A172 (cell line): Measurements from ENCODE around the gene VOPP1. TPM values are rescaled to one million over a fixed set of nuclear protein-coding genes. Genes with fewer than 3 reads are reported as not detected.
"Not testable (repeated sequence)": the region's sequence is repeated elsewhere in the genome, so short reads cannot be mapped to it uniquely, and the experiment has no call there.

ENCODE experiments used
- DNase-seq: peaks from one replicate; pipeline ENCODE4 v3.0.0-alpha.2; 2015; ENCODE audit warnings: low spot score
- total RNA-seq: library from RNA; depleted of rRNA; stranded (reverse); fragments of >200 nt; shearing (Covaris generic); gene quantifications from 2 replicates; pipeline ENCODE4 v1.2.3, GENCODE V29; 2014

Gene VOPP1
- total RNA-seq, 1 experiment from 2014 or later = 112 TPM

DNA sequence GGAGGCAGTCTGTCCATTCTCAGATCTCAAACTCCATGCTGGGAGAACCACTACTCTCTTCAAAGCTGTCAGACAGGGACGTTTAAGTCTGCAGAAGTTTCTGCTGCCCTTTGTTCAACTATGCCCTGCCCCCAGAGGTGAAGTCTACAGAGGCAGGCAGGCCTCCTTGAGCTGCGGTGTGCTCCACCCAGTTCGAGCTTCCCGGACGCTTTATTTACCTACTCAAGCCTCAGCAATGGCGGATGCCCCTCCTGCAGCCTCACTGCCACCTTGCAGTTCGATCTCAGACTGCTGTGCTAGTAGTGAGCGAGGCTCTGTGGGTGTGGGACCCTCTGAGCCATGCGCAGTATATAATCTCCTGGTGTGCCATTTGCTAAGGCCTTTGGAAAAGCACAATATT is 10.4 kb upstream of the VOPP1 start:
- DNase-seq = not testable (repeated sequence)

DNA sequence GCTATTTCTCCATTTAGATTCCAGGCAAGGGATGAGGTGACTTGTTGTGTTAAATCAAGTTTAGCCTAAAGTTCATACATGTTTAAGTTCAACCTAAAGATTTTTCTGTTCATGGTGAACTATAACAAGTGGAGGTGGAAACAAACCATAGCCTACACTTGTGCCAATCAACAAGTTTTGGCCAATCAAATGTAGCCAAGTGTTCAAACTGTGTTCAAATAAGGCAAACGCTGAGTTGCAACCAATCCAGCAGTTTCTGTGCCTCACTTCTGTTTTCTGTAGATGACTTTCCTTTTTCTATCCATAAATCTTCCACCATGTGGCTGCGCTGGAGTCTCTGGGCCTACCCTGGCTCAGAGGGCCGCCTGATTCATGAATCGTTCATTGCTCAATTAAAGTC is 4.5 kb upstream of the VOPP1 start:
- DNase-seq = no peak

DNA sequence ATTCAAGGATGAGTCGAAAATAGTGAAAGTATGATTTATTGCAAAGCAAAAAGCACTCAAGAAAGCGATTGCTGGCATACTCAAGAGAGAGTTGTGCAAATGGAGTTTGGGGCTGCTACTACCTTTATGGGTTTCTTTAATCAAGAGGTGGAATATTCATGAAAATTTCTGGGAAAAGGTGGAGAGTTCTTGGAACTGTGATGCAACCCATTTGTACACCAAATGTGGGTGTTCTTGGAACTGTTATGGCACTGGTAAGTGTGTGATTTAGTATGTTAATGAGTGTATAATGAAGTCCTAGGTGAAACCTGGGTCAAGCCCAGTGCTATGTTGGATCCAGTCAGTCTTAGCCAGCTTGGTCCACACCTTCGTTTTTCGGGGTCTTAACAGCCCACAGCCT is 3.4 kb upstream of the VOPP1 start:
- no peak for DNase-seq

DNA sequence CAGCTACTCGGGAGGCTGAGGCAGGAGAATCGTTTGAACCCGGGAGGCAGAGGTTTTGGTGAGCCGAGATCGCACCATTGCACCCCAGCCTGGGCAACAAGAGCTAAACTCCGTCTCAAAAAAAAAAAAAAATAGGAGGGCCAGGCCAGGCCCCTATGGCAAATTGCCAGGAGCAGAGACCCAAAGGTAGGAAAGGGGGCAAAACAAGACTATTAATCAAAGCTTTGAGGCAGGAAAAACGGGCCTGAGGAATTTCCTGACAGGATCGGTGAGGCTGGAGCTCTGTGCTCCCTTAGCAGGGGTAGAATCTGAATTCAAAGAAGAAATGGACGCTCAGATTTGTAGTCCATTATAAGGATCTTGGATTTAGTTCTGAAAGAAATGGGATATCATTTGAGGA is 2.8 kb upstream of the VOPP1 start:
- DNase-seq = no peak

DNA sequence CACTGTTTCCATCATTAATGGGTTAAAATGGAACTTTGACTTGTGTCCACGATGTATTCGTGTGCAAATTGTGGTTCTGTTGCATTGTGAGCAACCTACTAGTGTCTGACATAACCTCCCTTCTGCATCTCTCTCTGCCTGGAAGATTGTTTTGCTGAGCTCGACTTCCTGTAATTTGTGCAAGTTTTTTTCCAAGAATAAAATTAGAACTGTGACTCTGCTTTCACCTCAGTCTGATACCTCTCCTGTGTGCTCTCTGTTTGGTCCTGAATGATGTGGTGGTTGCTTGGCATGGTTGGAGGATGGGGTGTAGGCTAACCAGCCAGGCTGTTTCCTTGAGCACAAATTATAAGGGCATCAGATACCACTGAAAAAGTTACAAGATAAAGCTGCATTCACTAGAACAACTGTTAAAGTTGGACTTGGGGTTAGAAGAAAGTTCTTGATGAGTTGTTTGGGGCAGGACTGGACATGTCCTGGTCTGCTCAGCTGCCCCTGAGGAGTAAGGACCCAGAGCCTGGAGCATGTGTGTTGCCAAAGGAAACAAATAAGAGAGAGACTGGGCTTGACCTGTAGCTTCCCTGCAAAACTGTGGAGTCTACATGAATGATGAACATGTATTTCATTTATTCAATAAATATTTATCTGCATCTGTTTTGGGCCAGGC is 1.9 kb upstream of the VOPP1 start:
- no peak for DNase-seq

DNA sequence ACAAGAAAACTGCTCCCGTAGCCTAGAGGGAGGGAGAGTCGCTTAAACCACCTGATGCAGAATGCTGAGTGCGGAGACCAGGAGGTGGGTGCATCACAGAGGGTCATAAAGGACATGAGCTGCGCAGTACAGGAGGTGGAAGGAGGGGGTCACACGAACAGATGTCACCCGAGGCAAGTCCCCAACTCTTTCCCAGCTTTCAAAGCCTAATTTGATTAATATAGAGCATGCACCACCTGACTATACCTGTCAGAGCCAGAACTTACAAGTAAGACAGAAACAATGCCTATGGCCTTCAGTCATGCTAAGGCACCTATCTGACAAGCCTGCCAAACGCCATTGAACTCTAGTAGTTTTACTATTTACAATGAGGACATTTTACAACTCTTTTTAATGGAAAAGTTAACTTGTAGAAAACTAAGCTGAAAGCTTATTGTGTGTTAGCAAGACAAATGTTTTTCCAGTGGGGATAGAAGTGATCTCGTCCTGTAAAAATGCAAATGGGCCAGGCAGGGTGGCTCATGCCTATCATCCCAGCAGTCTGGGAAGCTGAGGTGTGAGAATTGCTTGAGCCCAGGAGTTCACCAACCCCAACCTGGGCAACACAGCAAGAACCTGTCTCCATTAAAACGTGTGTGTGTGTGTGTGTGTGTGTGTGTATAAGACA is 1.1 kb upstream of the VOPP1 start:
- DNase-seq = peak; percentile 35

DNA sequence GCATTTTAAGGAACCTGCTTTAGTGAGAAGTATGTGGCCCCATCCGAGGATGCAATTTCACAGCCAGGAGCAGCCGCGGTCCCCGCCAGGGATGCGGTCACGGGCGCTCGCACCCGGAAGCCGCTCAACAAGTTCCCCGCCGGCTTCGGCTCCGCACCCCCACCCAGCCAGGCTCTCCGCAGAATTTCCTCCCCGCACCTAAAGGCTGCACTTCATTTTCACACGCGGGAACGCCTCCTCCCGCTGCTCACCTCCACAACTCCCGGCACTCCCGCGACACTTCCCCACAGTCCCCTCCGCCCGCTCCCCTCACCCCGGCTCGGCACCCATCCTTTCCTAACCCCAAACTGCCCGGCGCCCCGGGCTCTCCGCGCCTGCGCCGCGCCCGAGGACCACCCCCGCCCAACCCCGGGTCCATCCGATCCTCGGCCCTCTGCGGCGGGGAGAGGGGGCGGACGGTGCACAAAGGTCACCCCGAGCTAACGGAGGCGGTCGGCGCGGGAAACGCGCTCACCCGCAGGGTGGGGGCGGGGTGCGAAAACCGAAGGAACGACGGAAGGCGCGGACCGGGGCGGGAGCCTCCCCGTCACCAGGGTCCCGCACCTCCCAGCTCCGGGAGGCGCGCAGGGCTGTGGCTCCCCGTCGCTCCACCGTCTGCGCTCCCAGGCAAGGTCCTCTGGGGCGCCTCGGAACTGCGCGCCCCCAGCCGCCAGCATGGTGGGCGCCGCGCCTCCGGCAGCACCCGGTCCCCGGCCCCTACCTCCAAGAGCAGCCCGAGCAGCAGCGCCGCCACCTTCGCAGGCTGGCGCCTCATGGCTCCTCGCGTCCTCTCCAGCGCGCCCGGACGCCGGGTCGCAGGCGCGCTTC is 558 bp downstream of the VOPP1 start:
- peak; percentile 43 for DNase-seq

DNA sequence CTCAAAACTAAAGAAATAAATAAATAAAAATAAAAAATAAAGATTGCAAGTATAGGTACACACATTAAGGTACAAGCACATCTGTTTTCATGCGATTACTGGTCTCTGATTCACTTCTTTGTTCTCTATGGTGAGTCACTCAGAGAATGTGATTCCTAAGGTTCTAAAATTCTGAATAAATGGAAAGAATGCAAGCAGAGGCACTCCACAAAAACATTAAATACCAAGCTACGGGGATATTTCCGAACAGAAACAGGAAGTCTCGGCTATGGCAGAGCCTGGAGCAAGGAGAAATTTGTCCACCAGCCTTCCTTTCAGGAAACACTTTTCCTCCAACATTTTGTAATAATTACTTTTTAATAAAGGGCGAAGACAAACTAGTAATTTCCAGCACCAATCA is 1.4 kb downstream of the VOPP1 start:
- DNase-seq = peak; percentile 79

DNA sequence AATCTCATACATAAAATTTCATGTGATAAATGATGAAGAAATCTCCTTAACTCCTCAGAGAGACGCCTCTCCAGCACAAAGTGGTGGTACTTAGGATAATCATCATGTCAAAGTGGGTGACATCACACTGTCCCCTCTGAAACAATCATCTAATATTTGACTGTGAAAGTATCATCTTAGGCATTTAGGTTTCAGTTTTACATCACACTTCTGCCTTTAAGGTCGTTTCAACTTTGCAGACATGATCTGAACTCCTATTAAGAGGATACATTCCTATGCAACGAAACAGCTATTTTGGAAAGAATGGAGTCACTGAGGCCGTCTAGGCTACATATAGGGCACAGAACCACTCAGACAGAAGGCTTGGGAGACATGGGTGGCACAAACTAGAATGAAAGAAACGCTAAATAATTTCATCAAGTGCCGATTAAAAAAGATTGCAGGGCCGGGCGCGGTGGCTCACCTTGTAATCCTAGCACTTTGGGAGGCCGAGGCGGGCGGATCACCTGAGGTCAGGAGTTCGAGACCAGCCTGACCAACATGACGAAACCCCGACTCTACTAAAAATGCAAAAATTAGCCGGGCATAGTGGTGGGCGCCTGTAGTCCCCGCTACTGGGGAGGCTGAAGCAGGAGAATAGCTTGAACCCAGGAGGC is 2.0 kb downstream of the VOPP1 start:
- no peak for DNase-seq

DNA sequence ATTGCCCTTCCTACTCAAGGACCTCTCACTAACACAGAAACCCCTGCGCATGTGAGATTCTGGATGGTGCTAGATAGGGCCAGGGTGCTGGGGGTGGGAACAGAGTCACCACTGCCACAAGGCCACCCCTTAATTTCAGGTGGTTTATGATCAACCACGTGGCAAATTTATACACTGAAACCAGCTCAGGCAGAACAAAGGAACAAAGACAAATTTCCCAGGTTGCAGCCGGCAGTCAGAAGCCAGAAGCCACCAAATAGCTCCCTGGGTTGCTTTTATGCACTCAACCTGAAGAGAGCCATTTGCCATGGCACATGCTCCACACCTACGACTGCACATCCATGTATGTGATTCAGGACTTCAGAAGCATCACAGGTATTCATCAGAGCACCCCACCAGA is 2.5 kb downstream of the VOPP1 start:
- no peak for DNase-seq

DNA sequence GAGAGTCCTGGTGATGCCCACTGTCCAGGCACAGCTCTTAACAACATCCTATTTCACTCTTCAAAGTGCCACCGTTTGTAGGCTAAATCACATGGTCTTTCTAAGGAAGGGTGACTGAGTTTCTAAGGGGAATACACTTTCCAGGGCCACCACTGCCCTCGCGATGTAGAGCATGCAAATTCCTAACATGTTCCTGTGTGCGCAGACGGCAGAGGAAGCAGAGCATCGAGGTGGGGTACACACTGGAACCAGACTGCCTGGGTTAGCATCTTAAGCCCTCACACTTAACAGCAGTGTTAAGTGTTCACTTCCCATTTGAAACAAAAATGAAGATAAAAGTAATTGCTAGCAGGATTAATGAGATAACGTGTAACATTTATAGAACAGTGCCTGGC is 3.0 kb downstream of the VOPP1 start:
- DNase-seq = no peak

DNA sequence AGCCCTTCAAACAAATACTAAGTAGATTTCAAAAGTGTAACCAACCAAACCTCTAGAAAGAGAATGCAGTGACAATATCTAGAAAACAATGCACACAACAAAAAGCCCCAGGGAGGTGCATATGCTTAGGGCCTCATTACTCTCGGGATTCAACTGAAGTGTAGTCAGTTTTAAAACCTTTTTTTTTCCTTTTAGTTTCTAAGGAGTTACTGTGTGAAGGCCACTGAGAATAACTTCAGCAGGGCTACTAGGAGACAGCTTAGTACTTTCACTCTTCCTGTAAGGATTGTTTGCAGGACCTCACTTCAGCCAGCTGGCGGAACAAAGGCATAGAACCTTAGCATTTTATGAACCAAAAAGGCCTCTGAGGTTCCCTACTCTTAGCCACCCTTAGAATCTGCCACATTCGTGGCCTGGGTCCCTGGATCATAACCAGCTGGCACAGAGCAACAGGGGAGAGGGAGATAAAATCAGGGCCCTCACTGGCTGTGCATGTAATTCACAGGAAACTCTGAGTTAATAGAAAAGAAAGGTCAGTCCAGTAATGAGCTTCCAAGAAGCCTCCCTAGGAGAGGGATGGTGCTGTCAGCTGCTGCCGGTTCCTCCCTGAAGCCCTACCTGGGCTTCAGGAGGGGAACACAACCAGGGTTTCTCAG is 3.6 kb downstream of the VOPP1 start:
- no peak for DNase-seq

DNA sequence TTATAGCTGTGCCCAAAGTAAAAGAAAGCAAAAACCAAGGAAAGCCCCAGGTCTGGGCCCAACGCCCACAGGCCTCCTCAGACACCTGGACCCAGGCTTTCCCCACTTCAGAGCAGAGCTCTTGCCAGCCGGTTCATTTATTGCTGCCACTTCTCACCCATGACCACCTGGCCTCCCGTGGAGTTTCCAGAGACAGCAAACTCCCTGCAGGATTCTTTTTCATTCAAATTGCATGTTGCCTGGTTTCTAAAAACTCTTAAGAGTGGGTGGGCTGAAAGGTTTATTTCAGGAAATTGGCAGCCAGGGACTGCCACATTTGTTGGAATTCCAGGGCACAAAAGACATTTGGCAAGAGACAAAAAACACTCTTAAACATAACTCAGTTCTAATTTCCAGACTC is 4.7 kb downstream of the VOPP1 start:
- DNase-seq = no peak

DNA sequence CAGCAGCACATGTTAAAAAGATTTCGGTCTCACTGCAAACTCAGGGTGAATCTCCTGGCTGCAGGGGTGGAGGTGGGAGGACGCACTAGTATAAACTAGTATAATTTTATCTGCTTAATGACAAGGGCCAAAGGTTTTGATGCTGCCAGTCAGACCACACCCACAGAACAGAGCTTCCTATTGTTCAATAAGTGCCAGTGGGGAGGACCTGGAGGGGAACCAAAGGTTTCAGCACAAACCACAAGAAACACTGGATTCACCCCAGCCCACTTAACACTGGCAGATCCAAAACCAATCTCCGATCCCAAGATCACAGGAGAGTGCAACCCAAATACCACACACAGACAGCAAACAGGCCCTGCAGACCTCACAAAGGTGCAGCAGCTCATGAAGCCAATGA is 6.6 kb downstream of the VOPP1 start:
- DNase-seq = peak; percentile 28

DNA sequence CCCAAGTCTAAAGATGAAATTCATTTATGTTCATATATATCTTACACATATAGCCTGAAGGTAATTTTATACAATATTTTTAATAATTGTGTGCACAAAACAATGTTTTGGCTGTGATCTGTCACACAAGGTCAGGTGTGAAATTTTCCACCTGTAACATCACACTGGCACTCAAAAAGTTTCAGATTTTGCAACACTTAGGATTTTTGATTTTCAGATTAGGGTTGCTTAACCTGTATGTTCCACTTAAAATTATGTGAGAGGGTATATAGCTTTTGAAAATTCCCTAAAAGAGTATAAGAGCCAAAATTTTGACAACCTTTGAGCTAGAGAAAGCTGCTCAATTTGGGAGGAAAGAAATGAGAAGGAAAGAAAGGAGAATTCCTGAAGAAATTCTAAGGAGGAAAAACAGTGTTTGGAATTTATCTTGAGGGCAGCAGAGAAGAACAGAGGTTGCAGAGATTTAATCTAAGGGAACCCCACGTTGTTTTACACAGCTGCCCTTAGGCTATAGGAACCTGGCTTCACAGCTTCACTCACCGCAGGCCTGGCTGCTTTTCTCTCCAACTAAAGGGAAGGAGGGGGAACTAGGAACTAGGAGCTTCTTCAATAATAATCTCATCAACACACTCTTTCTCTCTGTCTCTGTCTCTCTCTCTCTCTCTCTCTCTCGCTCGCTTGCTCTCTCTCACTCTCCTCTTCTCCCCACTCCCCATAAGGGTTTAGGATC is 8.5 kb downstream of the VOPP1 start:
- no peak for DNase-seq

DNA sequence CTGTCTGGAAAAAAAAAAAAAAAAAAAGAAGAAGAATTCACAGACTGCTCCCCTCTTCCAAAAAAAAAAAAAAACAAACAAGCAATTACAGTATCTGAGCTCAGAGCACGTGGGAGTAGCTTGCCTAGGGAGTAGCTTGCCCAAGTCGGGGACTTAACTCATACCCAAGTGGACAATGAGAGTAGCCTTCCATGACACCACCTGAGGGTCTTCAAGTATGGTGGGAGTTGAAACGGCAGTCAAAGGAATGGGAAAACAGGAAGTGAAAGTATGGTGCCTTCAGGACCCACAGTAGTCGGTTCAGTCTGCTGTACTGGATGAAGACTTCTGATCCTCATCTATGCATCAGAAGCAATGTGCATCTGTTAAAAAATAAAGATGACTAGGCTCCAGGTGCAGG is 10.6 kb downstream of the VOPP1 start:
- no peak for DNase-seq

DNA sequence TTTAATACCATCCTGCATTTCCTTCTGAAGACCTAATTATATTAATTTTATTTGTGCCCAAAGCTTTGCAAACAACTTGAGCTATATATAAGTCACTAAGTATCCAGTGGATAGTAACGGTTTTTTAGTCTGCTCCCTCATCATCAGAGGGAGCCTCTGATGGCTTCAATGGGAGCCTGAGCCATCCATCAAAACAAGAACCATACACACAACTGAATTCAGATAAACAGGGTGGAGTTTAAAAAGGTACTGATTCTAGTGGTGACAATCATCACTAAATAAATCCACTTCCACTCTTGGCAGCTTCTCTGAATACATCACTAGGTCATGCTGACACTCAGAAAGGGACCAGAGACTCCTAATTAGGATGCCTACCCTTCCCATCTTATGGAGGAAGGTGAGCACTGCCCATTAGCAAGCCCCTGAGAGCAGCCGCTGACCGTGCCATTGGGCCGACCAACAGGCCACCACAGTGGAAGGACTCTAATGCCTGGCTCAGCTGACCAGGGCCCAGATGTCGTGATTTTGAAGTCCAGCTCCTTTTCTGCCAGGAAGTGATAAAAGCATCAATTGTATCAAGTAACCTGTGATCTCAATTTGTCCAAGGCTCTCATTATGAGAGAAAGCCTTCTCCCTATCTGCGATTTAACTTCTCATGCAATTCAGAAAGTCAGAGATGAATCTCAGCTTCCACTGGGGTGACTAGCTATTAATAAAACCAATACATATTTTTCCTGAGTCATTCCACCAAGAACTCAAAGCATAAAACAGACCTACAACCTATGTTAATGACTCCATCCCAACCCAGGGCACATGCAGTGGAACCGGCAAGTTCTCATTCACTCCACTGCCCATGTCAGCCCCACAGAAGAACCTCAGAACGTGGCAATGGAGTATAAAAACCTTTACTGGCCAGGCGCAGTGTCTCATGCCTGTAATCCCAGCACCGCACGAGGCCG is 13.1 kb downstream of the VOPP1 start:
- DNase-seq = no peak

DNA sequence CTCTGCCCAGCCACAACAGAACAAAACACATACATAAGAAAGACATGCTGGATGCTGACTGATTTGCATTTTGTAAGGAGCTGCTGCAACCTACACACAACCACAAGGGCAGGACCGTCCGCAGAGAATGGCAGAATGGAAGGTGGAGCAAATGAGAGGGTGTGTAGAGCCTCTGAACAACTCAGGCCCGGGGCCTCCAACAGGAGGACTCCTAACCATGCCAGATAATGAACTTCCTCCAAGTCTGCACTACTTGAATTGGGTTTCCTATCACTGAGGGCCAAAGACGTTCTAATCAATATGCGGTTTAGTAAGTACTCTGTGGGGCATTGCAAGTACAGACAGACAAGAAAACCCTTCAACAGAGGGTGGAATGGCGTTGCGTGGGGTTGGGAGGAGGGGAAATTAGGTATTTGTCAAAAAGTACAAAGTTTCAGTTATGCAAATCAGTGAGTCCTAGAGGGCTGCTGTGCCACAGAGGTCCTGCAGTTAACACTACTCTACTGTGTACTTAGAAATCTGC is 14.6 kb downstream of the VOPP1 start:
- no peak for DNase-seq

DNA sequence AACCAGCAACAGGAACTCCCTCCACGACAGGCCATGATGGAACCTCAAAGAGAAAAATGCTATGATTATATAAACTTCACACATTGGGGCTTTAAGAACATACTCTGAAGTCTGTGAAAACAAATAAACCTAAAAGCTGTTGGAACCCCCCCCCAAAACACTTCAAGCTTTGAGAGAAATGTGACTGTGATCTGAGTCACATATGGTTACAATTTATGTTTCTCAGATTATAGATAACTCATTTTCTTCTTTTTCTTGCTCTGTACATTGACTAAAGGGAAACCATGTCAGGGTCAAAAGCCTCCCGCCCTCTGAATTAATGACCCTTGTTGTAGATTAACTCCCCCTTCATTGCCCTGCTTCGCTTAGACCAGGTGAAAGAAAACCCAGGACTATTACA is 15.8 kb downstream of the VOPP1 start:
- DNase-seq = no peak

DNA sequence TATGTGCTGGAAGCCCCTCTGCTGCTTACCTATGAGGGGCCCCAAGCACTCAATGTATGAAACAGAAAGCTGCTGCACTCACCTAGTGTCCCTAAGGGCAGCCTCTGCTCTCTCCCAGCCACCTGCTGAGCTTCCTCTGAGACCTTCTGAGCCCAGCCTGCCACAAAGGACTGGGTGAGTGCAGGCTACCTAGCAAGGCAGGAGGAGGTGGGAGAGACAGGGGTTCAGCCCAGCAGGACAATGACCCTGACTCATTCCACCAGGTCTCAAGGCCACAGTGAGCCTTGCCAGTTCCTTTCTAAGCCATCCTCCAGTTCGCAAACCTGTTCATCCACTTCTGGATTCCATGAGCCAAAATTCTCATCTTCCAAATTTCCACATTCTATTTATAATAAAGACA is 16.3 kb downstream of the VOPP1 start:
- DNase-seq = no peak
